ENCODE measurements around the gene SPECC1L.

SPECC1L gene

DNA sequence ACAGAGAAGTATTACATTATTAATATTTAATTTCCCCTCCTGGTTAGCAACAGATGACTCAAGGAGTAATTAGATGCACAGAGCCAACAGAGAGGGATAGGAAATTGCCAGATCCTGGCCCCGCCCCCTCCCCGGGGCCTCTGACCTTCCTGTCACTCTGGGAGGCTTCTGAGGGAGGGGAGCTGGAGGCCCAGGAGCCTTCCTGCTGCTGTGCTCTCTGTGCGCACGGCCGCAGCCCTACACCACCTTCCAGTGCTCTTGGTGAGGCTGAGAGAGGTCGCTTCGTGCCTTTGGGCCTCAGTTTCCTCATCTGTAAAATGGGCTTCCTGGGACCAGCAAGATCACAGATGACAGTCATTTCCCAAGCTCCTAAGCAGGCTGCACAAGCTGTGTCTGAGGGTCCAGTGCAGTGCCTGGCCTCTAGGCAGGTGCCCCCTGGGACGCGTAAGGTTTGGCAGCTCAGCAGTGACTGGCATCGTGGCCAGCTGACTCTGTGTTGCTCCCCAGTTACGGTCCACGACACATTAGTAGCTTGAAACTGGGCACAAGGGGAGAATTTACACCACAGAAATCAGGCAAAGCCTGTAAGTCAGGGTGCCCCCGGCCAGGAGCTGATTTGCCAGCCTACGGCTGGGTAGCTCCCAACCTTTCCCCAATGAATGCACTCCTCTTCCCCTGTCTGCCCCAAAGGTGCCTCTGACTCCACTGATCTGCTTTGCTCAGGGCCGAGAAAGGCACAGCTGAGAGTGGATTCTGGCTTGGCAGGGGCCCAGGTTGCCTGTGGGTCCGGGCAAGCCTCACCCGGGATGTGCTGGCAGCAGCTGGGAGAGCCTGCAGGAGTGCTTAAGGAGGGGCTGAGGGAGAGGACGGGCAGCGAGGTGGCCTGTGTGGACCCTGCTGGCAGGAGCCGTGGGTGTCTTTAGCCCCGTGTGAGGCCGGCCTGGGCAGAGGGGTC is 159.1 kb downstream of the SPECC1L start:
- no peak for TF ChIP-seq CTCF (IDR thresholded peaks at IDR 0.05)

DNA sequence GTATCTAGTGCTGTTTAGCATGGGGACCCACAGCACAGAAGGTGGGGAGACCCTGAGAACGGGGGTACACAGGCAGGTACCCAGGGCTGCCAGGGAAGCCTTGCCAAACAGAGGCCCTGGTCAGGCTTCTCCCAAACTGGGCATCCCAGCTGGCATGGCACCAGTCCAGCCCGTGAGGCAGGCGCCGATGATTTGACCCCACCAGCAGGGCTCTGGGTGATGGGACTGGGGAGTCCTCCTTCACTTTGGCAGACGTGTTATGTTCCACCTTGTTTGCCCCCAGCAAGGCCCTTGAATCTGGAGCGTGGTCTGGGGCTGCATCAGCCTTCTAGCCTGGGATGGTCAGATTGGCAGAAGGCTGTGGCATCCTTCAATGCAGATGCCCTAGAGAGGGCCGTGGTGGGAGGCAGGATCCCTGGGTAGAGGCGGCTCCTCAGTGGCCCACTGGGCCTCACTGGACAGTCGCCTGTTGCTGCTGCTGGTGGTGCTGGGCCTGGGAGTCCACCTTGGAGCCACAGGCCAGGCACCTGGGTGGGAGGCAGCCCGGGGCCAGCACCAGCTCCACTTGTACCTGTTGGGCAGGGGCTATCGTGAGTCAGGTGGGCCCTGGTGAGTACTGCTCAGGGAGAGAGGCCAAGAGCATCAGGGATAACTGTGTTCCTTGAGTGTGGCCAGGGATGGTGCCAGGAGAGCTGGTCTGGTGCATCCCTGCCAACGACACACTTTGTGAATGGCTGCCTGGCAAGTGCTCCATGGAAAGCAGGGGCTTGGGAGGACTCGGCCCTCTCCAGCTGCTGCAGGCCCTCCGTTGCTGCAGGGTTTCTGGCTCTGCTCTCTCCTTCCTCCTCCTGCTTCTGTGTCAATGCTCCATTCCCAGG is 160.0 kb downstream of the SPECC1L start:
- TF ChIP-seq CTCF (IDR thresholded peaks at IDR 0.05), result no peak

DNA sequence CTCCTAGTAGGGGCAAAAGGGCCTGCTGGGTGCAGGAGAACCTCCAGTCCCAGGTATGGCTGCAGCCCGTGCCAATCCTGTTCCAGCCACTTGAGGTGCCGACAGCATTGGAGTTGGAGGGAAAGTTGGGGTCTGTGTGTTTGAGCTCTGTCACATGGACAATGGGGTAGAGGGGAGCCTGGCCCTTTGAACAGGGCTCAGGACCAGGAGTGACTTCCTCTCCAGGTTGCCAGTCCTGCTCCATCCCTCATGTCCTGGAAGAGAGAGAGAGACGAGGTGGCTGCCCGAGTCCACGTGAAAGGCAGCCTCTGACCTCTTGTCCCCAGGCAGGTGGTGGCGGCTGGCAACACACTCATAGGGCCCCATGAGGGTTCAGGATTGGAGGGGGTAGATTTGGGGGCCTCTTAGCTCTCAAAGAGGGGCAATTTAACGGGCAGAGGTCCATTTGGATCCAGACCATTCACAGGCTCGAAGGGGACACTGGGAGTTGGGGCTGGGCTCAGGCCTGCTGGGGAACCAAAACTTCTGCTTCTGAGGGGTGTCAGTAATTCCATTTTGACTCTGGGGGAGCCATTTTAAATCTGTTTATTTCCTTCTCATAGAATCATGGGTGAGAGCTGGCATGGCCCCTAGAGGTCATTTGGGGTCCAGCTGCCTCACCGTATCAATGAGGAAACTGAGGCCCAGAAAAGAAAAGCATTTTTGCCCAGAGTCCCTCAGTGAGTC is 160.8 kb downstream of the SPECC1L start:
- no peak for TF ChIP-seq CTCF (IDR thresholded peaks at IDR 0.05)

- TF ChIP-seq CTCF (IDR thresholded peaks at IDR 0.05), result no peak
Measured at GRCh38 chr22:24432059-24432853, 161.6 kb downstream of the SPECC1L start.

DNA sequence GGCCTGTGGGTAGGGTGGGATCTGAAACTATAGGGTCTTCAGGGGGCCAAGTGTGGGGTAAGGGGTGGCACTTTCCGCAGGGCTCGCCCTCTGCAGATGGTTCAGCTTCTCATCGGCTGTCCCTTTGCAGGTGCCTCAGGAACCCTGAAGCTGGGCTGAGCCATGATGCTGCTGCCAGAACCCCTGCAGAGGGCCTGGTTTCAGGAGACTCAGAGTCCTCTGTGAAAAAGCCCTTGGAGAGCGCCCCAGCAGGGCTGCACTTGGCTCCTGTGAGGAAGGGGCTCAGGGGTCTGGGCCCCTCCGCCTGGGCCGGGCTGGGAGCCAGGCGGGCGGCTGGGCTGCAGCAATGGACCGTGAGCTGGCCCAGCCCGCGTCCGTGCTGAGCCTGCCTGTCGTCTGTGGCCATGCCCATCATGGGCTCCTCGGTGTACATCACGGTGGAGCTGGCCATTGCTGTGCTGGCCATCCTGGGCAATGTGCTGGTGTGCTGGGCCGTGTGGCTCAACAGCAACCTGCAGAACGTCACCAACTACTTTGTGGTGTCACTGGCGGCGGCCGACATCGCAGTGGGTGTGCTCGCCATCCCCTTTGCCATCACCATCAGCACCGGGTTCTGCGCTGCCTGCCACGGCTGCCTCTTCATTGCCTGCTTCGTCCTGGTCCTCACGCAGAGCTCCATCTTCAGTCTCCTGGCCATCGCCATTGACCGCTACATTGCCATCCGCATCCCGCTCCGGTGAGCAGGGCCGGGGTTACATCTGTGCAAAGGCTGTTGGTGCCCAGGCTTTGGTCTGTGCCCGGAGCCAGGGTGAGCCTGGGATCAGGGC is 162.6 kb downstream of the SPECC1L start:
- no peak for TF ChIP-seq CTCF (IDR thresholded peaks at IDR 0.05)

GRCh38 chr22:24433828-24434470 is 163.3 kb downstream of the SPECC1L start:
- no peak for TF ChIP-seq CTCF (IDR thresholded peaks at IDR 0.05)

All from LNCAP (cell line).